ENCODE data around the gene CCDC192. TPM values are rescaled to one million over a fixed set of nuclear protein-coding genes. Genes with fewer than 3 reads are reported as not detected.

Gene CCDC192
- 1 to 10 TPM in 1 of 3 donors, not detected in 2; 1.0 TPM for total RNA-seq
- long read RNA-seq, donor 1 = 0 reads
- long read RNA-seq, donor 2 = 0 reads

- ATAC-seq (no peak), DNase-seq (no peak)
- Histone ChIP-seq H3K4me3 (no peak within 1 kb of the TSS), H3K36me3 (ENCODE audit: low read depth) (no peaks in the 10 kb centered on the region), H3K9me3 (no peaks in the 10 kb centered on the region), H3K4me1 (ENCODE audit: low read depth) (no peaks in the 10 kb centered on the region)
- intact Hi-C loops (cut with DNase I, micrococcal nuclease) = no loop called here
- TF ChIP-seq CTCF (IDR thresholded peaks at IDR 0.05) = no peak
Measured at GRCh38 chr5:127702926-127703561, at the start of gene CCDC192. Gene CCDC192, plus strand, starts transcription at chr5:127703391. Its CDS starts 55 bp downstream, at chr5:127703446.

- DNase-seq = no peak
- intact Hi-C loops (cut with DNase I, micrococcal nuclease) = no loop called here
- ATAC-seq = no peak
- H3K36me3 ChIP-seq (ENCODE audit: low read depth) = no peaks in the 10 kb centered on the region
- TF ChIP-seq CTCF (IDR thresholded peaks at IDR 0.05) = no peak
- H3K4me1 ChIP-seq (ENCODE audit: low read depth) = no peaks in the 10 kb centered on the region
- no peak overlapping the region for H3K4me3 ChIP-seq
- no peaks in the 10 kb centered on the region for H3K9me3 ChIP-seq
Measured at GRCh38 chr5:127656825-127657224, 46.4 kb upstream of the CCDC192 start.

- intact Hi-C loops (cut with DNase I, micrococcal nuclease) = no loop called here
- Histone ChIP-seq H3K36me3 (ENCODE audit: low read depth) (no peaks in the 10 kb centered on the region), H3K9me3 (no peaks in the 10 kb centered on the region), H3K4me1 (ENCODE audit: low read depth) (no peaks in the 10 kb centered on the region), H3K4me3 (no peak overlapping the region)
- DNase-seq = no peak
- ATAC-seq = no peak
- TF ChIP-seq CTCF (IDR thresholded peaks at IDR 0.05) = no peak
Measured at GRCh38 chr5:127660047-127660733, 43.0 kb upstream of the CCDC192 start.

DNA sequence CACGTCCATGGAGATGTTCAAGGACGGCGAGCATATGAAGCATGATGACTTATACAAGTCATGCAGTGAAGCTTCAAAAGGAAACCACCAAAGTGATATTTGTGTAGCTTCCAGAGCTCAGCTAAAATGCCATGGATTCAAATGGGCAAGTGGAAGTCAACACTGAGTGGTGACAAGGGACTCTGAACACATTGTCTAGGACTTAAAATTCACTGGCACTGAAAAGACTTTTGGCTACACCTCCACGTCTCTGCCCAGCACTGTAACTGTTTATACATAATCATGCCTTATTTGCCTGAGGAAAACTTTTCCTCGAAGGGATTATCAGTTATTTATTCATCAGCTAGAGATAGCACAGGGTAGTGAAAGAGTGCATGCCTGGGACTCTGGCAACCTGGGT lies 39.1 kb upstream of the CCDC192 start:
- Histone ChIP-seq H3K4me3 (no peak overlapping the region), H3K4me1 (ENCODE audit: low read depth) (no peaks in the 10 kb centered on the region), H3K36me3 (ENCODE audit: low read depth) (no peaks in the 10 kb centered on the region), H3K9me3 (no peaks in the 10 kb centered on the region)
- DNase-seq = no peak
- intact Hi-C loops (cut with DNase I, micrococcal nuclease) = no loop called here
- no peak for ATAC-seq
- no peak for TF ChIP-seq CTCF (IDR thresholded peaks at IDR 0.05)

DNA sequence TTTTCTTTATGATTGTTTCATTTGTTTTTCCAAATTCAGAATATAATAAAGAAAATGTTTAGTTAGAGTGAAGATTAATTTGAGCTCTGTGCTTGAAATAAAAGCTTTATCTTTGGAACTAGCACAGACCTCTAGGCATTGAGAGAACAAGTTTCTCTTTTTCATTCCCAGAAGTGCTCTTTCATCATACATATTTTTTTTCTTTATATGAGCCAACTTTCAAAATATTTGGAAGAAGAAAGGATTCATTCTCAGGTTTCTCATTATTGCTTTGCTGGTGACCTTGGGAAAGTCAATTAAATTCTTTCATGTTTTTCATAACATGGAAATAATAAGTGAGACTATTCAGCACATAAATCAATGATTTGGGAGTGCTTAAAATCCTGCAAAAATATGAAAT lies 37.5 kb upstream of the CCDC192 start:
- no peaks in the 10 kb centered on the region for H3K4me1 ChIP-seq (ENCODE audit: low read depth)
- no peak overlapping the region for H3K4me3 ChIP-seq
- no peaks in the 10 kb centered on the region for H3K9me3 ChIP-seq
- no peak for DNase-seq
- intact Hi-C loops (cut with DNase I, micrococcal nuclease) = no loop called here
- H3K36me3 ChIP-seq (ENCODE audit: low read depth) = no peaks in the 10 kb centered on the region
- ATAC-seq = no peak
- TF ChIP-seq CTCF (IDR thresholded peaks at IDR 0.05) = no peak
